SK-N-SH (cell line): ENCODE results near the gene LRRC38. TPM values are rescaled to one million over a fixed set of nuclear protein-coding genes. Genes with fewer than 3 reads are reported as not detected.

ENCODE experiments used
- CTCF ChIA-PET: fragments of 300-600, 350-600 bp; formaldehyde crosslinking; extraction: SDS; loops from one replicate; lab custom pipeline; 2021; lab: Yijun Ruan, JAX
- POLR2A ChIA-PET: fragments of 350-600 bp; sonication (Branson Sonifier 250); formaldehyde crosslinking; extraction: SDS; loops from one replicate; lab custom pipeline; 2020; ENCODE audit warnings: antibody characterized with exemption, inconsistent platforms; lab: Yijun Ruan, JAX
- DNase-seq: peaks from one replicate; pipeline ENCODE4 v3.0.0; 2012
- H2AFZ ChIP-seq: fragments of 200-600 bp; sonication (generic); 2 replicates; pipeline ENCODE4 v1.8.1; 2016; ENCODE audit warnings: antibody characterized with exemption, mild to moderate bottlenecking, low read depth
- H3F3A ChIP-seq: fragments of 200-600 bp; sonication (generic); replicated peaks from 2 replicates; pipeline ENCODE3; 2016; ENCODE audit warnings: antibody characterized with exemption, mild to moderate bottlenecking; ENCODE audit not compliant: insufficient read depth
- H3K27ac ChIP-seq, 2 experiments: fragments of 200-500 bp in 1 of 2; fragments of 200-600 bp in 1 of 2; sonication (Bioruptor generic) in 1 of 2; sonication (generic), shearing (Covaris generic) in 1 of 2; 2 replicates each; pipeline versions ENCODE4 v1.5.1 to v1.6.1; 2014 to 2016; ENCODE audit warnings: low read depth in 2 of 2, inconsistent platforms in 1 of 2, low read length in 1 of 2, mild to moderate bottlenecking in 1 of 2, mixed read lengths in 1 of 2
- H3K27me3 ChIP-seq: fragments of 200-600 bp; sonication (generic), shearing (Covaris generic); 2 replicates; pipeline ENCODE4 v1.6.1; 2016; ENCODE audit warnings: mixed run types; ENCODE audit not compliant: insufficient read depth
- H3K36me3 ChIP-seq, 2 experiments: fragments of 200-500 bp in 1 of 2; fragments of 200-600 bp in 1 of 2; sonication (Bioruptor generic) in 1 of 2; sonication (generic) in 1 of 2; replicated peaks in 1 of 2; 2 replicates each; pipeline versions ENCODE3 to v1.5.1; 2014 to 2016; ENCODE audit warnings: low read length in 1 of 2, mild to moderate bottlenecking in 1 of 2; ENCODE audit not compliant: insufficient read depth in 2 of 2, control insufficient read depth in 1 of 2
- H3K4me1 ChIP-seq, 2 experiments: fragments of 200-500 bp in 1 of 2; fragments of 200-600 bp in 1 of 2; sonication (Bioruptor generic) in 1 of 2; sonication (generic), shearing (Covaris generic) in 1 of 2; 2 replicates each; pipeline versions ENCODE4 v1.5.1 to v1.6.1; 2014 to 2016; ENCODE audit warnings: low read depth in 1 of 2, low read length in 1 of 2, mixed run types in 1 of 2; ENCODE audit not compliant: insufficient read depth in 2 of 2, control insufficient read depth in 1 of 2
- H3K4me2 ChIP-seq: fragments of 200-600 bp; sonication (generic), shearing (Covaris generic); 2 replicates; pipeline ENCODE4 v1.6.1; 2017; ENCODE audit warnings: mixed run types
- H3K4me3 ChIP-seq, 2 experiments: fragments of 200-500 bp in 1 of 2; fragments of 200-600 bp in 1 of 2; sonication (Bioruptor generic) in 1 of 2; sonication (generic), shearing (Covaris generic) in 1 of 2; 2 replicates each; pipeline versions ENCODE4 v1.5.1 to v1.8.1; 2014 to 2016; ENCODE audit warnings: low read depth in 2 of 2, inconsistent platforms in 1 of 2, low read length in 1 of 2, mild to moderate bottlenecking in 1 of 2, mixed read lengths in 1 of 2, moderate library complexity in 1 of 2
- H3K79me2 ChIP-seq: fragments of 200-600 bp; sonication (generic); 2 replicates; pipeline ENCODE4 v1.8.1; 2017; ENCODE audit warnings: mild to moderate bottlenecking; ENCODE audit not compliant: insufficient read depth
- H3K9ac ChIP-seq: fragments of 200-600 bp; sonication (generic); 2 replicates; pipeline ENCODE4 v1.6.1; 2017; ENCODE audit warnings: mixed run types
- H3K9me2 ChIP-seq: fragments of 200-600 bp; sonication (generic); 2 replicates; pipeline ENCODE4 v1.6.1; 2017; ENCODE audit warnings: mixed run types
- H3K9me3 ChIP-seq: fragments of 200-600 bp; sonication (generic); 2 replicates; pipeline ENCODE4 v1.6.1; 2017; ENCODE audit warnings: mixed run types, mild to moderate bottlenecking, moderate library complexity
- H4K20me1 ChIP-seq: fragments of 200-600 bp; sonication (generic); 2 replicates; pipeline ENCODE4 v1.6.1; 2017; ENCODE audit warnings: mild to moderate bottlenecking, mixed run types; ENCODE audit not compliant: insufficient read depth
- CHD2 ChIP-seq: fragments of 150-350 bp; IDR thresholded peaks from 2 replicates; pipeline ENCODE4 v1.6.1; 2018; ENCODE audit warnings: low read length; ENCODE audit not compliant: partially characterized antibody
- EP300 ChIP-seq, 2 experiments: IDR thresholded peaks; 2 replicates each; pipeline versions ENCODE4 v1.4.0 to v1.6.1; 2012; ENCODE audit warnings: borderline replicate concordance in 1 of 2, low read depth in 1 of 2, low read length in 1 of 2
- FOXJ3 ChIP-seq: sonication (generic); formaldehyde crosslinking; IDR thresholded peaks from 2 replicates; pipeline ENCODE4 v1.5.1; 2020; ENCODE audit warnings: mild to moderate bottlenecking, missing genetic modification reagents
- MAX ChIP-seq: IDR thresholded peaks from 2 replicates; pipeline ENCODE4 v1.4.0; 2012; ENCODE audit warnings: low read depth
- MEF2A ChIP-seq: IDR thresholded peaks from 2 replicates; pipeline ENCODE4 v1.4.0; 2012; ENCODE audit warnings: low read depth, borderline replicate concordance
- RCOR1 ChIP-seq: fragments of 150-350 bp; IDR thresholded peaks from 2 replicates; pipeline ENCODE4 v1.6.1; 2017; ENCODE audit warnings: antibody characterized with exemption, low read length
- RXRA ChIP-seq: IDR thresholded peaks from 2 replicates; pipeline ENCODE4 v1.4.0; 2012; ENCODE audit warnings: low read depth, mild to moderate bottlenecking, borderline replicate concordance
- TCF12 ChIP-seq: IDR thresholded peaks from 2 replicates; pipeline ENCODE4 v1.4.0; 2012
- ZBTB33 ChIP-seq: IDR thresholded peaks from 2 replicates; pipeline ENCODE4 v1.4.0; 2012; ENCODE audit warnings: low read depth, borderline replicate concordance
- WGBS: methylation state at CpG from one replicate; pipeline ENCODE4 v1.1.6; 2017; ENCODE audit warnings: low lambda C conversion rate; 5-methylcytosine and 5-hydroxymethylcytosine counted together
- polyA plus RNA-seq, 3 experiments: library from polyadenylated mRNA; depleted of rRNA; stranded (reverse); fragments of >200 nt; gene quantifications; 2 replicates each; pipeline ENCODE4 v1.2.3, GENCODE V29; 2012

Gene LRRC38
- polyA plus RNA-seq, 1 of the 3 experiments (the other 2 are of a cell fraction): 0.02 TPM

GRCh38 chr1:13495186-13495585 lies 18.6 kb downstream of the LRRC38 start (continued):
- TF ChIP-seq MAX: no peak
- no peak for TF ChIP-seq MEF2A

- H3K9me2 ChIP-seq: no peaks in the 10 kb centered on the region
- 9% methylated on average over 4 of the region's 6 CpGs for WGBS
- no peak overlapping the region for H3K9ac ChIP-seq
- no peaks in the 10 kb centered on the region for H3K36me3 ChIP-seq
- no peak overlapping the region for H3K4me2 ChIP-seq
- no peaks in the 10 kb centered on the region for H3K9me3 ChIP-seq
- no peaks in the 10 kb centered on the region for H3F3A ChIP-seq
- no peaks in the 10 kb centered on the region for H3K4me1 ChIP-seq
- CTCF ChIA-PET: no interaction called here
- DNase-seq: no peak
- H4K20me1 ChIP-seq: no peaks in the 10 kb centered on the region
- H3K4me3 ChIP-seq: no peak overlapping the region
- H3K27ac ChIP-seq: no peak overlapping the region
- POLR2A ChIA-PET: no interaction called here
- H3K27me3 ChIP-seq: peaks cover 27% of the 10 kb centered on the region; the same call in 1 of the 2 replicates
- H2AFZ ChIP-seq: no peak overlapping the region
- no peaks in the 10 kb centered on the region for H3K79me2 ChIP-seq
- TF ChIP-seq FOXJ3 (CRISPR knock-in tag) (no peak), TCF12 (no peak), ZBTB33 (no peak), RXRA (no peak), CHD2 (no peak), EP300 (IDR thresholded peaks at IDR 0.05; ENCODE audit: borderline replicate concordance in 1 of 2, low read depth in 1 of 2, low read length in 1 of 2) (no peak), MAX (no peak), RCOR1 (no peak)
Observed at GRCh38 chr1:13494712-13495111, 19.1 kb downstream of the LRRC38 start.

- H3K79me2 ChIP-seq: no peaks in the 10 kb centered on the region
- H3K9me3 ChIP-seq: no peaks in the 10 kb centered on the region
- no peaks in the 10 kb centered on the region for H3K9me2 ChIP-seq
- WGBS: 4% methylated on average over 4 of the region's 5 CpGs
- H3K4me1 ChIP-seq: no peaks in the 10 kb centered on the region
- H3K27ac ChIP-seq: no peak overlapping the region
- H3K27me3 ChIP-seq: peaks cover 31% of the 10 kb centered on the region; the same call in 1 of the 2 replicates
- no peak for TF ChIP-seq MEF2A
- H3K4me3 ChIP-seq: no peak overlapping the region
- no peaks in the 10 kb centered on the region for H4K20me1 ChIP-seq
- no peak overlapping the region for H2AFZ ChIP-seq
- POLR2A ChIA-PET: no interaction called here
- no peaks in the 10 kb centered on the region for H3F3A ChIP-seq
- DNase-seq: no peak
- CTCF ChIA-PET: no interaction called here
- no peak overlapping the region for H3K9ac ChIP-seq
- no peak overlapping the region for H3K4me2 ChIP-seq
- no peaks in the 10 kb centered on the region for H3K36me3 ChIP-seq
Observed at GRCh38 chr1:13494025-13494424, 19.8 kb downstream of the LRRC38 start.
